Measurements from ENCODE around the gene INTS13. TPM values are rescaled to one million over a fixed set of nuclear protein-coding genes. Genes with fewer than 3 reads are reported as not detected.

Gene INTS13
- total RNA-seq, 1 experiment from 2014 or later, result 61.8 TPM

DNA sequence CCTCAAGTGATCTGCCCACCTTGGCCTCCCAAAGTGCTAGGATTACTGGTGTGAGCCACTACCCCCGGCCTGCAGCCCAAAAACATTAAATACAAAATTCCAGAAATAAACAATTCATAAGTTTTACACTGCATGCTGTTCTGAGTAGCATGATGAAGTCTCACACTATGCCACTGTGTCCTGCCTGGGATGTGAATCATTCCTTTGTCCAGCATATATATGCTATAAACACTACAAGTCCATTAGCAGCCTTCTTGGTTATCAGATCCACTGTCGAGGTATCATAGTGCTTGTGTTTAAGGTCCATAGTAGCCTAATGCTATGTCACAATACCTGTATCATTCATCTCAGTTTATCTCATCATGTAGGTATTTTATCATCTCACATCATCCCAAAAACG is 15.9 kb downstream of the INTS13 start:
- Histone ChIP-seq H3F3A (ENCODE audit: low read length, unreplicated experiment) (no peaks in the 10 kb centered on the region), H3K9me2 (replicated peaks; ENCODE audit: low read length) (no peaks in the 10 kb centered on the region), H3K4me2 (ENCODE audit: low read length) (no peak overlapping the region), H2AFZ (ENCODE audit: low read length) (no peak overlapping the region), H3K9ac (ENCODE audit: low read length) (no peak overlapping the region), H3K79me2 (ENCODE audit: low read length) (no peaks in the 10 kb centered on the region), H4K20me1 (ENCODE audit: low read length) (no peaks in the 10 kb centered on the region), H3K4me1 (ENCODE audit: insufficient read depth, low read length) (no peaks in the 10 kb centered on the region), H3K4me3 (ENCODE audit: low read length) (no peak overlapping the region), H3K9me3 (ENCODE audit: low read length) (no peaks in the 10 kb centered on the region), H3K36me3 (ENCODE audit: low read depth, low read length) (peaks cover 48% of the 10 kb centered on the region), H3K27me3 (ENCODE audit: low read length) (no peaks in the 10 kb centered on the region), H3K27ac (ENCODE audit: low read length) (no peak overlapping the region)
- POLR2A ChIA-PET (ENCODE audit: unreplicated experiment), result no interaction called here
- intact Hi-C loops (cut with micrococcal nuclease), result no loop called here
- ATAC-seq (no peak), DNase-seq (no peak)
- no TSS peak for BruUV-seq (replicated peaks)
- TF ChIP-seq EZH2 (IDR thresholded peaks at IDR 0.05; ENCODE audit: low read length, unreplicated experiment) (no peak), EZH2phosphoT487 (IDR thresholded peaks at IDR 0.05; ENCODE audit: borderline replicate concordance, low read length) (no peak)
- TF ChIP-seq, protein P1, sequence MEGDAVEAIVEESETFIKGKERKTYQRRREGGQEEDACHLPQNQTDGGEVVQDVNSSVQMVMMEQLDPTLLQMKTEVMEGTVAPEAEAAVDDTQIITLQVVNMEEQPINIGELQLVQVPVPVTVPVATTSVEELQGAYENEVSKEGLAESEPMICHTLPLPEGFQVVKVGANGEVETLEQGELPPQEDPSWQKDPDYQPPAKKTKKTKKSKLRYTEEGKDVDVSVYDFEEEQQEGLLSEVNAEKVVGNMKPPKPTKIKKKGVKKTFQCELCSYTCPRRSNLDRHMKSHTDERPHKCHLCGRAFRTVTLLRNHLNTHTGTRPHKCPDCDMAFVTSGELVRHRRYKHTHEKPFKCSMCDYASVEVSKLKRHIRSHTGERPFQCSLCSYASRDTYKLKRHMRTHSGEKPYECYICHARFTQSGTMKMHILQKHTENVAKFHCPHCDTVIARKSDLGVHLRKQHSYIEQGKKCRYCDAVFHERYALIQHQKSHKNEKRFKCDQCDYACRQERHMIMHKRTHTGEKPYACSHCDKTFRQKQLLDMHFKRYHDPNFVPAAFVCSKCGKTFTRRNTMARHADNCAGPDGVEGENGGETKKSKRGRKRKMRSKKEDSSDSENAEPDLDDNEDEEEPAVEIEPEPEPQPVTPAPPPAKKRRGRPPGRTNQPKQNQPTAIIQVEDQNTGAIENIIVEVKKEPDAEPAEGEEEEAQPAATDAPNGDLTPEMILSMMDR (conservative IDR thresholded peaks at IDR 0.05; ENCODE audit: low read depth, low read length), result no peak
- CTCF ChIA-PET, result no interaction called here

GRCh38 chr12:26919216-26919555 is 18.6 kb downstream of the INTS13 start:
- H3K36me3 ChIP-seq (ENCODE audit: low read depth, low read length), result peaks cover 41% of the 10 kb centered on the region

More at GRCh38 chr12:26919216-26919555, 18.6 kb downstream of the INTS13 start:
- POLR2A ChIA-PET (ENCODE audit: unreplicated experiment), result no interaction called here
- Histone ChIP-seq H3K9me2 (replicated peaks; ENCODE audit: low read length) (no peaks in the 10 kb centered on the region), H3K4me3 (ENCODE audit: low read length) (no peak overlapping the region), H3K4me1 (ENCODE audit: insufficient read depth, low read length) (no peaks in the 10 kb centered on the region), H2AFZ (ENCODE audit: low read length) (no peak overlapping the region), H3K9me3 (ENCODE audit: low read length) (no peaks in the 10 kb centered on the region), H3F3A (ENCODE audit: low read length, unreplicated experiment) (no peaks in the 10 kb centered on the region), H3K9ac (ENCODE audit: low read length) (no peak overlapping the region), H3K79me2 (ENCODE audit: low read length) (no peaks in the 10 kb centered on the region), H4K20me1 (ENCODE audit: low read length) (no peaks in the 10 kb centered on the region), H3K4me2 (ENCODE audit: low read length) (no peak overlapping the region), H3K27me3 (ENCODE audit: low read length) (no peaks in the 10 kb centered on the region), H3K27ac (ENCODE audit: low read length) (no peak overlapping the region)
- ATAC-seq (no peak), DNase-seq (no peak)
- intact Hi-C loops (cut with micrococcal nuclease), result loop anchor here (2.0 kb wide), 1 partner anchor 18 kb away; the partner anchor contains the start of gene INTS13
- CTCF ChIA-PET, result interaction anchor here (0.7 to 1.1 kb wide), 4 partner anchors 95 to 102 kb away, joined by 3 to 4 read pairs (median 4); partner anchors contain the start of gene TM7SF3
- TF ChIP-seq EZH2phosphoT487 (IDR thresholded peaks at IDR 0.05; ENCODE audit: borderline replicate concordance, low read length) (no peak), EZH2 (IDR thresholded peaks at IDR 0.05; ENCODE audit: low read length, unreplicated experiment) (no peak)
- TF ChIP-seq, protein P1 (conservative IDR thresholded peaks at IDR 0.05; ENCODE audit: low read depth, low read length), result no peak
- no TSS peak for BruUV-seq (replicated peaks)
